Gastroesophageal sphincter (tissue), 3 donors: ENCODE measurements around the gene CYLD.

Source experiments
- CTCF ChIP-seq, 4 experiments: fragments of 200-600 bp in 2 of 4; fragments of 450-650 bp in 2 of 4; sonication (generic) in 1 of 4; IDR thresholded peaks; one replicate each; pipeline ENCODE4 v1.5.1; 2017 to 2019; ENCODE audit warnings: antibody characterized with exemption in 4 of 4, mild to moderate bottlenecking in 2 of 4, moderate library complexity in 2 of 4
- EP300 ChIP-seq: sonication (generic); formaldehyde crosslinking; IDR thresholded peaks from one replicate; pipeline ENCODE4 v1.6.1; 2017; ENCODE audit warnings: antibody characterized with exemption, mild to moderate bottlenecking
- POLR2A ChIP-seq, 2 donors: fragments of 450-650 bp; IDR thresholded peaks; one replicate each; pipeline ENCODE4 v1.6.1; 2017; ENCODE audit warnings: antibody characterized with exemption in 2 of 2, mild to moderate bottlenecking in 2 of 2, moderate library complexity in 1 of 2
- POLR2AphosphoS5 ChIP-seq: sonication (generic); formaldehyde crosslinking; IDR thresholded peaks from one replicate; pipeline ENCODE4 v1.6.1; 2017; ENCODE audit warnings: antibody characterized with exemption

- no peak for TF ChIP-seq EP300
- TF ChIP-seq POLR2A (IDR thresholded peaks at IDR 0.05) = no peak
- TF ChIP-seq CTCF (IDR thresholded peaks at IDR 0.05) = no peak
- TF ChIP-seq POLR2AphosphoS5 = no peak
Measured at GRCh38 chr16:50763211-50763610, 21.3 kb downstream of the CYLD start.
